NCI-H2171 treated with DMSO at 0.1 percent for 48 hours (cell line): Measurements from ENCODE around the gene SEMA3A.

ENCODE experiments used
- DNase-seq: peaks from one replicate; lab custom pipeline; 2025; lab: John Stamatoyannopoulos, UW

The SEMA3A gene

DNA sequence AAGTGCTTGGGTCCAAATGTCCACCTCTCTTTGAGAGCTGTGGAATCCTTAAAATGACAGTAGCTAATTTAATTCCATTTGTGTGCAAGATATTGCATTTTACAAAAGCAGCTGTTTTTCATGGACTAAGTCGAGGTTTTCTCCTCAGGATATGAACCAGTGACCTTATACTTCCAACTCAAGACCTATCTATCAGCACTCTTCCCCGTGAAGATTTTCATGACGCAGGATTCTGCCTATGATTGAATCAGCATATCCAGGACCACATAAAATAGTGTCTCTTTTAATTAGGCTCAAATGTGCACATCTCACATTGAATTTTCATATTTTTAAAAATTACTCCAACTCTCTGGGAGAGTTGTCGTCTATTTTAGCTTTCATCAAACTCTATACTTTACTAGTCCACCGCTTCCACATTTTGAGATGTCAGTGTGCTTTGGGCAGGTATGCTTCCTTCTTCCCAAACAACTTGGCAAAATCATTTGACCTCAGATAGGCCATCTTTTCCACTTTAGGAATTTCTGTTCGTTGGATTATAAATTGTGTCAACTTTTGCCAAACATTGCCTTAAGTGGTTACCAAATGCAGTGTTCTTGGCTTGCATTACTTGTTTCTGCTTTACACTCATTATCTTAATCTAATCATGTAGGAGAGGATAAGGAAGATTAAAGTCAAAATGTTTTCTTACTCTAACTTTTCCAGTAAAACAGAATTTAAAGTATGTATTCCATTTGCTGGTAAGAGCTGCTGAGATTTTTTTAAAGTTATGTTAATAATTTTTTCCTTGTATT lies 39.4 kb downstream of the SEMA3A start:
- no peak for DNase-seq

DNA sequence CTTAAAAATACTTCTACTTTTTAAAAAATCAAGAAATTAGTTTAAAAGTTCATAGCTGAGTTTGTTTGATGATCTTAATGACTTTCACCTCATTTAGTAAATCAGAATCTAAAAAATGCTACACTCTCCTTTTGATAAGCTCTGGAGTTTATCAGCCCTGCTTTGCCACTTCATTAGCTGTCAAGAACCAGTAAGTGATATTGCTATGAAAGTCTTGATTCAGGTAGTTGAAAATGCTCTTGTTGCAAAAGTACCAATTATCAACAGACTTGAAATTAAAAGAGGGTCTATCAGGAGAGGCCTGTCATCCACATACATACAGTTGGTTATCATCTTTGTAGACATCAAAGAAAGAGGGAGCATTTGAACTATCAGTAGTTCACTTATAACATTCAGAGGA lies 41.6 kb downstream of the SEMA3A start:
- no peak for DNase-seq

DNA sequence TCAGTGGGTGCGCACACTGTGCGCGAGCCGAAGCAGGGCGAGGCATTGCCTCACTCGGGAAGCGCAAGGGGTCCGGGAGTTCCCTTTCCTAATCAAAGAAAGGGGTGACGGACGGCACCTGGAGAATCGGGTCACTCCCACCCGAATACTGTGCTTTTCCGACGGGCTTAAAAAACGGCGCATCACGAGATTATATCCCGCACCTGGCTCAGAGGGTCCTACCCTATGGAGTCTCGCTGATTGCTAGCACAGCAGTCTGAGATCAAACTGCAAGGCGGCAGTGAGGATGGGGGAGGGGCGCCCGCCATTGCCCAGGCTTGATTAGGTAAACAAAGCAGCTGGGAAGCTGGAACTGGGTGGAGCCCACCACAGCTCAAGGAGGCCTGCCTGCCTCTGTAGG lies 44.2 kb downstream of the SEMA3A start:
- DNase-seq: peak; percentile 37

DNA sequence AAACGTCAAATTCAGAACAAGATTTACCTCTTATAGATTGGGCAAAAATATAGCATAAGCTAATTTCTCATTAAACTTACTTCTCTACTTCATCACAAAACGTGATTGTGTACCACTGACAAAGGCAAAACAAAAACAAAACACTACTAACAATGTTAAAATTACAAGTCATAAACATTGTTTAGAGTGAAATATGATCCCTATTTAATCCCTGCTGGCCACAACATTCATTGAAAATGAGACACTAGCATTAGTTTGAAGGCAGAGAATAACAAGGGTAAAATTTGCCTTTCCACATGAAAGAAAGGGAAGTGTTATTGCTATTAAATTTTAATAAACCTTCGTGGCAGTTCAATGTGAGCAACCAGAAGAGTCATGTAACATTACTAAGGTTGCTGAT lies 45.0 kb downstream of the SEMA3A start:
- no peak for DNase-seq

DNA sequence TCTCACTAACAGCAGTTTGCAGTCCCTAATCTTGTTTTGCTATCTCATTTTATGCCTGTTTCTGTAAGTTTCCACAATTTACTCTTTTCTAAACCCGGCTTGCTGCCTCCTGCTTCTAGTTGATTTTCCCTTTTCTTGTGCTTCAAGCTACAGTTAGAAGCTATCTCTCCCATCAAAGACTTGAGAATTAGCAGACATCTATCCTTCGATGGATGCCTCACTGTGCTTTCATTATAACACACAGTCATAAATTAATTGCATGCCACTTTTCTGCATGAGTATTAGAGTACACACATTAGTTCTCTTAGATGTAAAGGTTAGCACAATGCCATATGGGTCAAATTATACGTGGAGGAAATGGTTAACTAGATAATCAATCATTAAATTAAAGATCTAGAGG lies 48.7 kb downstream of the SEMA3A start:
- no peak for DNase-seq

DNA sequence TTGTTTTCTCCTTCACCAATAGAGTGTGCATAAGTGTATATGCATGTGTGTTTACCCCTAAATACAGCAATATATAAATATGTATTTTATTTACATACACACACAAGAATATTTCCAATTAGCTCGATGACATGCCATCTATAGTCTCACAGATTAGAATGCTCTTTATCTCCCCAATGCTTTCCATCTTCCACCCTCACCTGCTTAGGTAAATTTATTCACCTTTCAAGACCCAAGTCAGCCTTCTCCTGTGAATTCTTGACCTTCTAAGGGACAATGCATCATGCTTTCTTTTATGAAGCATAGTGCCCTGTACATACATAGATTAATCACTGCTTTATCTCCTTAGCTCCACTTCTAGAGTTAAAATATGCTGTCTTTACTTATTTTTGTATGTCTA lies 49.7 kb downstream of the SEMA3A start:
- DNase-seq: no peak

DNA sequence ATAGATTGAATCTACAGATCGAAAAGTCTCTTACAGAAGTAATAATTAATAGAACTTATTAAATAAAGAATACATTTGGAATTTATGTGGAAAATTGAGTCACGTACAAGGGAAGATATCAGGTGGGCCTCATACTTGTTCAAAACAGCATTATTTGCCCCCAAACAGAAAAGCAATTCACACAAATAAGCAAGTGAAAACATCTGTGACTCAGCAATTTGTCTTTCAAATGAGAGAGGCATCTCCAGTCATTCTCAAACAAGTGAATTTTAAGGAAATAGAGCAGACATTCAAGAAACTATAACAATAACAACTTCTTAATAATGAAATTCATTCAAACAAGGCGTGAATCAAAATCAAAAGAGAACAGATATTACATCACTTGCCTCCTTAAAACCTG lies 50.1 kb downstream of the SEMA3A start:
- no peak for DNase-seq

DNA sequence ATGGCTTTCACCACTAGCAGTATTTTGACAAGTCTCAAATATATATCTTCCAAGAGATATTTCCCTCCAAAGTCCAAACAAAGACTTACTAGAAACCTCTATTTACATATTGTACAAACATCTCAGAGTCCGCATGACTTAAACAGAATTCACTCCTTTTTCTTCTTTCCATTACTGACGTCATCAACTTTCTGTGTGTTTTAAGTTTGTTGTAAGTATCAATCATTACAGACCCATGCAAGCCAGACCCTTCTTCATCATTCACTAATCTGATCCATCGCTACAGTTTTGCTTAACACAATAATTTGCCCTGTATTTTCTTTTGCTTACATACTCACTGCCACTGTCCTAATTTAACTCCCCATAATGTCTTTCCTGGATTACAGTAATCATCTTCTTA lies 51.9 kb downstream of the SEMA3A start:
- DNase-seq: no peak

DNA sequence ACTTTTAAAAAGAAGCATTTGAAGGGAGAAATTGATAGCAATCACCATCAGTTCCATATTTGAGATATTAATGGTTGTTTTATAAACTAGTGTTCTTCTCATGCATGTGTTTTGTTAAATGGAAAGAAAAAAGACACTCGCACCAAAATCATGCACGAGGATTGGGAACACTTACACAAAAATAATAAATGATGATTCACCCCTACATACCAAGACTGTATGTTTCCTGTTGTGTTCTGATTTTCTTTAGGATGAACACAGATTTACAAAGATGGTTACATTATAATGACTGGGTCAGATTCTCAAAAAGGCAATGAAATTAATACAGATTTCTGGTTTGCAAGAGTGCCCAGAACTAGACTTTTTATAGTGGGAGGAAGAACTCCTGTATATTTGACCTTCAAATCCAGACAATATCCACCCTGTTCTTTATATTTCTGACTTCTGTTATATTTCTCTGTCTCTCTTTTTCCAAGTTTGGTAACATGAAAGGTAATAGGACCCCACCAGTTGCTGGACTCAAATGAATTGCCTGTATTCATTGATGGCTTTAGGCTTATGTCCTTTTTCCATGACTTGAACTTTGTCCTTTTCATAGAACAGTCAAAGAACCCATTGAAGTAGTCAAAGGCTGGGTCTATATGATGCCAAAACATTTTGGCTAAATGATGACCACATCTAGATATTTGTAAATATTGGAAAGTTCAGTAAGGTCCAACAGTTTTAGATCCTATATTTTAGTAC lies 54.4 kb downstream of the SEMA3A start:
- no peak for DNase-seq

DNA sequence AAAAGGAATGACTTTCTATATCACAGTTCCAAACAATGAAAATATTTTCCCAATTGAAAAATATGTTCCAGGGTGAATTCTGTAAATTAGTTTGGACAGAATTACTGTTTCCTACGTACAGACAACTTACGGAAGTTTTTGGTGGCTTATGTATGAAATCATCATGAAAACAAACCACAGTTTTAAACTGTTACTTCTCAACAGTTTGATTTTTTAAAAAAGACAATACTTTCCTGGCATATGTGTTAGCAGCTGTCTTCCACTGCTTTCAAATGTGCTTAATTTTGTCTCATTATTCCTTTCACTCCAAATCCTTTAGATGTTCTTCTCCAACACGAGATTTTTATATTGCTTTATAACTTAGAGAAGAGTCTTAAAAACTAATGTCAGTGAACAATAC lies 56.2 kb downstream of the SEMA3A start:
- no peak for DNase-seq

DNA sequence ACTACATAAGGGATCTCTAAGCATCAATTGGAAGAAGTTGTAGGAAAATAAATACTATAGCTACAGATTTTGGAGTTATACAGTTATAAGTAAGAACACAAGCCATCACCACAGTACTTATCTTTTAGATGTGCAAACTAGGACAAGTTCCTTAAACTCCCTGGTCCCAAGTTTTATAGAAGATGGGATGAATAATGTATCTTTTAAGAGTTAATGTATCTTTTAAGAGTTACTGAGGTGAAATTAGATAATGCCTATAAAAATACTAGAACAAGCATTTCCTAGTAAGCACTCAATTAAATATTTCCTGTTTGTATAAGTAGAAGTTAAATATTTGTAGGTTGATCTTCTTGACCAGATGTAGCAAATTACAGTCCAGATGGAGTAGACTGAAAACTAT lies 56.8 kb downstream of the SEMA3A start:
- DNase-seq: peak; percentile 9

DNA sequence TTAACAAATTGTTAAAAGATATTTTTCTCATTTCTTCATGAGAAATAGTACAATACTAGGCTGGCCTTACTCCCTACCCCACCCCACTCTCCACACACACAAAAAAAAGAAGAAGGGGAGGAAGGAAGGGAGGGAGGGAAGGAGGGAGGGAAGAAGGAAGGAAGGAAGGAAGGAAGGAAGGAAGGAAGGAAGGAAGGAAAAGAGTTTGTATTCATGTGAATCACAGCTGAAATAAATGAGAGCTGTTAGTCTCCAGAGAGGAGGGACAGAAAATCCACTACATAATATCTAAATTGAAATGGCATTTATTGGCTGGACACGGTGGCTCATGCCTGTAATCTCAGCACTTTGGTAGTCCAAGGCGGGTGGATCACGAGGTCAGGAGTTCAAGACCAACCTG lies 57.8 kb downstream of the SEMA3A start:
- no peak for DNase-seq

DNA sequence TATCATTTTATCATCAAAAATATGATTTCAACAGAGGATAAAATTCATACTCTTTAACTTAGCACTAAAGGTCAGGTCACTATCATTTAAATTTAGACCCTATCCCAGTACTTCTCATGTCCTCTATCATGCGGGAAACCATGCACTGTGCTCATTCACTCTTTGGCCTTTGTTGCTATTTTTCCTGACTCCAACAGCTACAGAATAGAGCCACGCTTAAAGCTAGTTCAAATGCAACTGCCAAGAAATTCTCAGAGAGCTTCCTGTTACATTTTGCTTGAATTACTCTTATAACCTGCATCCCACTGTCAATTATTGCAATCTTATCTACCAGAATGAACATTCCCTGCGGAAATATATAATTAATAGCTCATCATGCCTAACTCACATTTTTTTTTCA lies 58.3 kb downstream of the SEMA3A start:
- no peak for DNase-seq

DNA sequence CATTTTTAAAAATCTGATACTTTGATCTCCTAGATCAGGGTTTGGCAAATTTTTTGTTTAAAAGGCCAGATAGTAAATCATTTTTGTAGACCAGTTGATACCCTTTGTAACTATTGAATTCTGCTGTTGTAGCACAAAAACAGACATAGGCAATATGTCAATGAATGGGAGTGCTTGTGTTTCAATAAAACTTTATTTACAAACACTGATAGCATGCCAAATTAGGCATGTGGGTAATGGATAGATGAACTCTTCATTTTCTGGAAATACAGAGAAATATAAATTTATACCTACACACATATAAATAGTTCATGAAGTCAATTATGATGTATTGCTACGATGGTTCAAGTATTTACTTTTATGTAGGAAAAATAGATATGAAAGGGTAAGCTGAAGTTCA lies 60.4 kb downstream of the SEMA3A start:
- no peak for DNase-seq

DNA sequence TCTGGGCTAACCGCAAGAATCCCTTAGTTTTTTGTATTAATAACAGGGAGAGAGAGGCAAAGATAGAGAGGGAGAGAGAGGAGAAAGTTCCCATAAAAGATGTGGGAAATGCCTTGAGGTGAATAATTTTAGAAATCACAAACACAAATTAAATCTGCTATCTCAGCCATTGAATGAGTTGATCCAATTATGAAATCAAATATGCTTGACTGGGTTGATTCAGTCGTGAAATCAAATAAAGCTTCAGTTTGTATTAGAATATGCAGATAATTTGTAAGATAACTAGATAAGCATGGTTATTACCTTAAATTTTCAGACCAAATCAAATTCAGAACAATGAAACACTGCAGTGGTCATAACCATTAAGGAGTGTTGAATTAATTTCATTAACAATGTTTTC lies 68.9 kb downstream of the SEMA3A start:
- DNase-seq: no peak

DNA sequence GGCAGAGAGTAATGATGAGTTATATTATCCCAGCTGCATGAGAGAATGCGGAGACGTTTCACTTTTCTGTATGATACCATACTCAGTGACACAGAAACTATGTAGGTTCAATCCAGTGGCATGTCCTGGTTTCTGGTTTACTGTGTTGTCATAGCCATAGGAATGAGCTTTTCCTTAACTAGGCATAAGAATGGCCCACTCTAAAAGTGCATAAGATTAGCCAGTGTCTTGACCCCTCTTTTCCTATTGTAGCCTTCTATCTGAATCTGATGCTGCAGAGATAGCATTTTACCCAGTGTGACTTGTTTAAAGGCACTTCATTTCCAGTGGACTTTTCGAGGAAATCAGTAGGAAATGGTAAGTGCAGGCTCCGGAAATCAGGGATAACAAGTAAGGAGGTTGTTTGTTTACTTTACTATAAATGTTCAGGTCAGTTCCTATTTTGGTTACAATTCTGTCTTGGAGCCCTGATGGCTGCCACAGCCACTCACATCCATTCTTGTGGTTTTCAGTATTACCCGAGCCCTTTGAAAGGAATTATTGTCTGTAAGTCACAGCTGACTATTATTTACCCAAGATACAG lies 70.5 kb downstream of the SEMA3A start:
- no peak for DNase-seq

DNA sequence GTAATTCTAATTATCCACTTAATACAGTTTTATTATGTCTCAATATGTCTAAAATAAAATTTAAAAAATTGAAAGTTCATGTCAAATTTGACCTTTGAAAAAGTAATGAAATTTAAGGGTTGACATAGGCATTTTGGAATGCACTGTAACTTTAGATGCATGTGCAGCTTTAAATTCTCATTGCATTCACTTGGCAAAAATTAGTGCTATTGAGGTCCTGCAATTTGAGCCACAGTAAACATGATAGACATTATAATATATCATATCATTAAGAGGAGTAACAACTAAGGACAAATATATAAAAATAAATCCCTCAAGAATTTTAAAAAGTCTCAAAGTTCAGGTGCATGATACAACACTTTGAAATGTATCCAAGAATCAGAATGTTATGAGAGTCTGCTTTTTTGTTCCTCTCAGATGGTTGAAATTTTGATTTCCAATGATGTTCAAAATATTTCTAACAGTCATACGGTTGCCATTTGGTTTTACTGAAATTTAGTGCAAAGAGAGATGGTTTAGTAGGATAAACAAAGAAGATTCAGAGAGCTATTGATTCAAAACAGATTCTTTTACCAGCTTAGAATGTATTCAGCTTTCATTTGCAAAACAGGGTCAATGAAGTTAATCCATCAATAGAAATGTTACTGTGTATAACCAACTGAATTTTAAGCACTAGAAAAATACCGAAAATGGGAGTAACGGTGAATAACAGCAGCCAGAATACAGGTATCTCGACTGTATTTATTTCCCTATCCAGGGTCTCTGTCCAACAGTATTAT lies 71.8 kb downstream of the SEMA3A start:
- no peak for DNase-seq

DNA sequence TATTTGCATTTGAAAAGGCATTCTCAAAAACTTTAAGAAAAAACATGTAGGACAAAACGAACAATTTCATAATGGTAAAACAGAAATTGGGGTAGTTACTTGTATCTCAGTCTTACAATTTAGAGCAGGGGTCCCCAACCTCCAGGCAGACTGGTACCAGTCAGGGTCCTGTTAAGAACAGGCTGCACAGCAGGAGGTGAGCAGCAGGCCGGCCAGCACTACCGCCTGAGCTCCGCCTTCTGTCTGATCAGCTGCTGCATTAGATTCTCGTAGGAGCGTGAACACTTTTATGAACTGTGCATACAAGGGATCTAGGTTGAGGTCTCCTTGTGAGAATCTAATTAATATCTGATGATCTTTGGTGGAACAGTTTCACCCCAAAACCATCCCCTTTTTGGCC lies 77.3 kb downstream of the SEMA3A start:
- peak; percentile 12 for DNase-seq

DNA sequence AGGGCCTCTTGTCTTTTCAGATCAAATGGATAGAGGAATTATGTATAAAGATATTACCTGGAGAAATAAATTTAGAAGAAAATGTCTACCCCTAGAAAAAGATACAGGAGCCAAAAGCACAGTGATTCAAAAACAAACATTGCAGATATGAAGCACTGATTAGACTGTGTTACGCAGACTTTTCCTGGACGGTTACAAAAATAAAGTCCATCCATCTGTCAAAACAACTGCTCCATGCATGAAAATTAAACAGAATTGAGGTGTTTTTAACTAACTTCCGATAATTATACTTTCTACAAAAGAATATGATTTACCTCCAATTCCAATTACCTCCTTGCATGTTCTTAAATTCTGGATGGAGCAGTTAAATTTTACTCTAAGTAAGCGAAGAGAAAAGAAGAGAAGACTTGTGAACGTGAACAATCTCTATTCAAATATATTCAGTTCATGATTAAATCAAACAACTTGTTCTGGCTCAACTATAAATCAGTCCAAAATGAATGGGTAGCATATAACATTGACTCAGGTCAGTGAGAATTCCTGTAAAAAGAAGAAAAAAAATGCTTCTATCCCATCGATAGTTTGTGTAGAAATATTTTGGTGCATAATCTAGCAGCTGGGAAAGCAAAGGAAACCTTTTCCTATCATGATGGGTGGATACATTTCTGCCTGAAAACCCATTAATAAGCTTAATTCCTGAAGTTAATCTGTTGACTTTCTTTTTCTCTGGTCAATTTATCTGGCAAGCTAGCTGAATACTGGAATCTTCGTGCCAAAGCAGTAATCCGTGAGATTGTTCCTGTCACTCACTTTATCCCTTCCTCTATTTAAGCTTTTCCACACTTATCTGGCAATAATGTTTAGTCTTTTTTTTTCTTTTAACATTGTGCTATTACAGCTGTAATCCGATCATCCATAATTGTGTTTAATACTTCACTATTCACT lies 80.4 kb downstream of the SEMA3A start:
- DNase-seq: peak; percentile 38

DNA sequence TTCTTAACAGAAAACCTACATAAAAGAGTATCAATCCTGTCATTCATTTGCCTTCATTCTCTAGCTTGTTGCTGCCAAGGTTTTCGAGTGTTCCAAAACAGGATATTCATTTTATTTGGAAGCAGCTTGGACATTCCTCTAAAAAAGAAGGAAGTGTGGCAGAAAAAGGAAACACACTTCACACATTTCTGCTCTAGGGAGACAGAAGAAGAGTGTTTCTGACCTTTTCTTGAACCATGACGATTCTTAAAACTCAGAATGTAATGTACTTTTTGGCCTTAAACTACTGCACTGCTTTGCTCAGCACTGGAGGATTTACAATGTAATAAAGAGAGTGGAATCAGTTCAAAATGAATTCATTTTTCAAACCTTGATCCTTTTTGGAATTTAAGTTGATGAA lies 81.3 kb downstream of the SEMA3A start:
- DNase-seq: no peak

DNA sequence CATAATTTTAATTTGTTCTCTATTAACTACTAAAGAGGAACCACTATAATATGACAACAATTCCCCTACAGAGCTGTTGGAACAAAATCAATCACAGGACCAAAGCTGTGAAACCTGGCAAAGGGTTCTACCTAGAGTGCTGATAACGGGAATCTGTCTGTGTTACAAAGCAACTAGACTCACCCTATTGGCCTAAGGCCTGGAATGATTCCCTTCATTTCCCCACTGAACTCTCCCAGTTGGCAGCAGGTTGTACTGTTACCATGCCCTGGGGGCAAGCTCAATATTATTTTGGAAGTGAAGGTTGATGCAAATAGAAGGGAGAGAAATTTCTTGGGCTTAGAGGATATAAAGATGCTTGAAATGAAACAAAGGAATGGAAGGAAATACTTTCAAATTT lies 81.8 kb downstream of the SEMA3A start:
- DNase-seq: peak; percentile 13
